NB4 (cell line): Measurements from ENCODE around the gene GRB10.

Source experiments
- POLR2A ChIP-seq: IDR thresholded peaks from 2 replicates; pipeline ENCODE4 v1.6.1; 2011; ENCODE audit warnings: mild to moderate bottlenecking; ENCODE audit not compliant: insufficient read length; ENCODE audit errors: extremely low read depth
- TF ChIP-seq, protein P1 (sequence below): IDR thresholded peaks from one replicate; pipeline ENCODE4 v1.5.1; 2012; ENCODE audit warnings: low read depth, low read length

DNA sequence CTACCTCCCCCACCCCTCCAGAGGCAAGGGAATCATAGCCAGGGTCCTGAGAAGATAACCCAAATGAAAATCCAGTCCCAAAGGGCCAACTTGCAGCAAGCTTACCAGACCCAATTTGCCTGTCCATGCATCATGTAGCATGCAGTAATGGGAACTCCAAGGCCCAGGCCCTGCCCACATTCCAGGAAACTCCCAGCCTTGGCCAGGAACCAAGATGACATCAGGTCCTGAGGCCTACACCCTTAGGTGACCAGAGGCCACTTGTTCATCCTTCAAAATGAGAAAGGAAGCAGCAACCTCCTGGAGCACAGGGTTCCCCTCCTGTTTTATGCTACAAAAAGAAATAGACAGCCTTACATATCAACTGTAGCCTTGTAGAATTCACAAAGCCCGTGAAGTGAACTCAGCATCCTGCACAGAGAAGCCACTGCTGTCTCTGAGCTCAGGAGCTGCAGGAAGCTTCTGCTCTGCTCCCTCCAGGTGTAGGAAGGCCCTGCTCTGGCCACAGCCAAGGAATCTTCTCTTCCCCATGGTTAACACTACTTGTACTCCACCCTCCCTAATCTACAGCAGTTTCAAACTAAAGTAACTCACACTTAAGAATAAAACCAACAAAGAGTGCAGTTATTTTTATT lies 30.3 kb upstream of the GRB10 start:
- TF ChIP-seq, protein P1, sequence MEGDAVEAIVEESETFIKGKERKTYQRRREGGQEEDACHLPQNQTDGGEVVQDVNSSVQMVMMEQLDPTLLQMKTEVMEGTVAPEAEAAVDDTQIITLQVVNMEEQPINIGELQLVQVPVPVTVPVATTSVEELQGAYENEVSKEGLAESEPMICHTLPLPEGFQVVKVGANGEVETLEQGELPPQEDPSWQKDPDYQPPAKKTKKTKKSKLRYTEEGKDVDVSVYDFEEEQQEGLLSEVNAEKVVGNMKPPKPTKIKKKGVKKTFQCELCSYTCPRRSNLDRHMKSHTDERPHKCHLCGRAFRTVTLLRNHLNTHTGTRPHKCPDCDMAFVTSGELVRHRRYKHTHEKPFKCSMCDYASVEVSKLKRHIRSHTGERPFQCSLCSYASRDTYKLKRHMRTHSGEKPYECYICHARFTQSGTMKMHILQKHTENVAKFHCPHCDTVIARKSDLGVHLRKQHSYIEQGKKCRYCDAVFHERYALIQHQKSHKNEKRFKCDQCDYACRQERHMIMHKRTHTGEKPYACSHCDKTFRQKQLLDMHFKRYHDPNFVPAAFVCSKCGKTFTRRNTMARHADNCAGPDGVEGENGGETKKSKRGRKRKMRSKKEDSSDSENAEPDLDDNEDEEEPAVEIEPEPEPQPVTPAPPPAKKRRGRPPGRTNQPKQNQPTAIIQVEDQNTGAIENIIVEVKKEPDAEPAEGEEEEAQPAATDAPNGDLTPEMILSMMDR, result no peak
- no peak for TF ChIP-seq POLR2A
